ENCODE results near the gene PVRIG. TPM values are rescaled to one million over a fixed set of nuclear protein-coding genes. Genes with fewer than 3 reads are reported as not detected.
"Not testable (repeated sequence)": the region's sequence is repeated elsewhere in the genome, so short reads cannot be mapped to it uniquely, and the experiment has no call there.

PVRIG gene
- not detected in 2 replicates for total RNA-seq

DNA sequence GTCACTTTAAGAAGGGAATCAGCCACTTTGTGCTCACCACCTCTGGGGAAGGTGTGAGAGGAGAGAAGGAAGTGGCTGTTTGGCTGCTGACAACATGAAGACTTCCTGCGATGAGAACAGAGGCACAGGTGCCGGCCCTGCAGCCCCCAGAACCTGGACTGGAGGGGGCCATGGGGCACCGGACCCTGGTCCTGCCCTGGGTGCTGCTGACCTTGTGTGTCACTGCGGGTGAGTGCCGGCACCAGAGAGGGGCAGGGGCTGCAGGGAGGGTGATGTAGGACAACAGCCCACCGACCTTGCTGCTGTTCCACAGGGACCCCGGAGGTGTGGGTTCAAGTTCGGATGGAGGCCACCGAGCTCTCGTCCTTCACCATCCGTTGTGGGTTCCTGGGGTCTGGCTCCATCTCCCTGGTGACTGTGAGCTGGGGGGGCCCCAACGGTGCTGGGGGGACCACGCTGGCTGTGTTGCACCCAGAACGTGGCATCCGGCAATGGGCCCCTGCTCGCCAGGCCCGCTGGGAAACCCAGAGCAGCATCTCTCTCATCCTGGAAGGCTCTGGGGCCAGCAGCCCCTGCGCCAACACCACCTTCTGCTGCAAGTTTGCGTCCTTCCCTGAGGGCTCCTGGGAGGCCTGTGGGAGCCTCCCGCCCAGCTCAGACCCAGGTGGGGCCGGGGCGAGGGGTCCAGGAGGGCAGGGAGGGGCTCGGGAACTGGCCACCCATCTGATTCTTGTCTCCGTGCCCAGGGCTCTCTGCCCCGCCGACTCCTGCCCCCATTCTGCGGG is at the start of gene PVRIG:
PVRIG (plus strand) TSS at position 149 of the 785 bp plus-strand sequence; CDS start at position 171, 22 bp downstream.
- H3K4me3 ChIP-seq (ENCODE audit: low read depth, low read length); DNase-seq (ENCODE audit: low read depth); H3K36me3 ChIP-seq (ENCODE audit: control insufficient read depth, insufficient read depth, low read length); H3K27me3 ChIP-seq (ENCODE audit: control insufficient read depth, insufficient read depth, low read length): not testable (repeated sequence)

DNA sequence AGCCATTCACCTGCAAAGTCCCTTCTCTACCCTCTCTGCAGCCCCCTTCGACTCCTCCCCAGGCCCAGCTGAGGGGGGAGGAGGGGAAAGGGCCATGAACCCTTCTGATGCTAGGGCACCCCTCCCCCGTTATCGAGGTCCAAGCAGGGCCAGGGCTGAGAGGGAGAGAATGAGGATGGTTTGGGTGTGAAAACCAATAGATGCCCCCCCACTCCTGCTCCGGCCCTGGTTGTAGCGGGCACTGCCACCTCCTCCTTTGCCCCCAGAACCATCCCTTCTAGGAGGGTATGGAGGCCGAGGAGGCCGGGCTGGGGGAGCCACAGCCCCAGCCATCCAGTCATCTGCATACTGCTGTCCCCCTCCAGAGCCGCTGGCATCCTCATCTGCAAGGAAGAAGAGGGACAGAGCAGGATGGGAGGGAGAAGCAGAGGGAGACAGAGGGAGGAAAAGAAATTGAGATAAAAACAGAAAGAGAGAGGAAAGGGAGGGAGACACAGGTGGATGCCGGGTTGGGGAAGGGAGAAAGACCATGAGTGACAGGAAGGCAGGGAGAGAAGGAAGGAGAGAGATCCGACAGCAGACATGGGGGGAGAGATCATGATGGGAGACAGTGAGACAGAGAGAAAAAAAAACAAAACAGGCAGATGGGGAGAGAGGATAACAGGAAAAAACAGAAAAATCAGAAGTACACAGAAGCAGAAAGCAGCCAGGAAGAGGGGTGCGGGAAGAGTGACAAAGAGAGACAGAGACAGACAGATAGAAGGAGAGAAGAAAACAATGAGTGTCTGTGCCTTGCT is 49.5 kb upstream of the PVRIG start:
- no peak overlapping the region for H3K4me3 ChIP-seq (ENCODE audit: low read depth, low read length)
- DNase-seq (ENCODE audit: low read depth) = no peak
- TF ChIP-seq, protein P1, sequence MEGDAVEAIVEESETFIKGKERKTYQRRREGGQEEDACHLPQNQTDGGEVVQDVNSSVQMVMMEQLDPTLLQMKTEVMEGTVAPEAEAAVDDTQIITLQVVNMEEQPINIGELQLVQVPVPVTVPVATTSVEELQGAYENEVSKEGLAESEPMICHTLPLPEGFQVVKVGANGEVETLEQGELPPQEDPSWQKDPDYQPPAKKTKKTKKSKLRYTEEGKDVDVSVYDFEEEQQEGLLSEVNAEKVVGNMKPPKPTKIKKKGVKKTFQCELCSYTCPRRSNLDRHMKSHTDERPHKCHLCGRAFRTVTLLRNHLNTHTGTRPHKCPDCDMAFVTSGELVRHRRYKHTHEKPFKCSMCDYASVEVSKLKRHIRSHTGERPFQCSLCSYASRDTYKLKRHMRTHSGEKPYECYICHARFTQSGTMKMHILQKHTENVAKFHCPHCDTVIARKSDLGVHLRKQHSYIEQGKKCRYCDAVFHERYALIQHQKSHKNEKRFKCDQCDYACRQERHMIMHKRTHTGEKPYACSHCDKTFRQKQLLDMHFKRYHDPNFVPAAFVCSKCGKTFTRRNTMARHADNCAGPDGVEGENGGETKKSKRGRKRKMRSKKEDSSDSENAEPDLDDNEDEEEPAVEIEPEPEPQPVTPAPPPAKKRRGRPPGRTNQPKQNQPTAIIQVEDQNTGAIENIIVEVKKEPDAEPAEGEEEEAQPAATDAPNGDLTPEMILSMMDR (IDR thresholded peaks at IDR 0.05; ENCODE audit: insufficient read depth, low read length, poor library complexity, severe bottlenecking) = no peak
- no peaks in the 10 kb centered on the region for H3K36me3 ChIP-seq (ENCODE audit: control insufficient read depth, insufficient read depth, low read length)
- peaks cover 31% of the 10 kb centered on the region for H3K27me3 ChIP-seq (ENCODE audit: control insufficient read depth, insufficient read depth, low read length)

DNA sequence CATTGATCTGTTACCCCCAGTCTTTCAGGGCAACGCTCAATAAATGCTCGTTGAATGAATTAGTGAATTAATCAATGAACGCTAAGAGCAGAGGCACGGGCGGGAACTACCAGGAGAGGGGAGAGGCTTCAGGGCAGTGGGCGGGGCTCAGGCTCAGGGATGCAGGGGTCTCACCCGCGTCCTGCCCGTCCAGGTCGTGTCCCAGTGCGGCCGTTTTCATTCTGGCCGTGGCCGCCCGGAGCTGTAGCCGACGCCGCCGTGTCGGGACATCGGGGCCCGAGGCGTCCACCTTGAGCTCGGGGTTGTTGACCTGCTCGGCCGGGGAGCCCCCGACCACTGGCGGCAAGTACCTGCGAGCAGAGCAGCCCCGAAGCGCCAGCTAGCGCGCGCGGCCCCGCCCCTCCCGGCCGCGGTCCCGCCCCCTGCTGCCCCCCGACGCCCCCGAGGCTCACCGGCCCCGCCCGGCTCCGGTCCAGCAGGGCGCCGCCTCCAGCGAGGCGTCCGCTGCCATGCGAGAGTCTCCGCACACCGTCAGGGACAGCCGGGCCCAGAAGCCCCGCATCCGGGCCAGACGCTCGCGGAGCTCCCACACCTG is 48.6 kb upstream of the PVRIG start:
- Histone ChIP-seq H3K27me3 (ENCODE audit: control insufficient read depth, insufficient read depth, low read length) (peaks cover 30% of the 10 kb centered on the region), H3K36me3 (ENCODE audit: control insufficient read depth, insufficient read depth, low read length) (no peaks in the 10 kb centered on the region), H3K4me3 (ENCODE audit: low read depth, low read length) (peak overlapping the region; percentile 12)
- TF ChIP-seq, protein P1 (IDR thresholded peaks at IDR 0.05; ENCODE audit: insufficient read depth, low read length, poor library complexity, severe bottlenecking) = no peak
- DNase-seq (ENCODE audit: low read depth) = no peak

DNA sequence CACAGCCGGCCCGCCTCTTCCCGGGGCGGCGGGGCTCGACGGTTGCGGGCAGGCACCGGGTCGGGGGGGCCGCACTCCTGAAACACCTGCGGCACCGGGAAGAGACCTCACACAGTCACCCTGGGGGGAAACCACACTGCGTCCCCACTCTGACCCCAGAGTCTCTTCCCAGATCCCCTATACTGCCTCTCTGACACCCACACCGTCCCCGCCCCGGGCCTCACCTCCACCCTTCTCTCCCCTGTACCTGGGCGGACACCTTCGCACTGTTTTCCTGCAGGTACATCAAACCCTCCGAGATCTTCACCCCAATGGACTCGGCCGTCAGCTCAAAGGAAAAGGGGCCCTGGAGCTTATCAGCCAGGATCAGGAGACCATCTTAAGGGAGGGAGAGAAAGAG is 47.9 kb upstream of the PVRIG start:
- TF ChIP-seq, protein P1 (IDR thresholded peaks at IDR 0.05; ENCODE audit: insufficient read depth, low read length, poor library complexity, severe bottlenecking) = no peak
- DNase-seq (ENCODE audit: low read depth) = no peak
- Histone ChIP-seq H3K36me3 (ENCODE audit: control insufficient read depth, insufficient read depth, low read length) (no peaks in the 10 kb centered on the region), H3K27me3 (ENCODE audit: control insufficient read depth, insufficient read depth, low read length) (peaks cover 23% of the 10 kb centered on the region), H3K4me3 (ENCODE audit: low read depth, low read length) (peak overlapping the region; percentile 7)

DNA sequence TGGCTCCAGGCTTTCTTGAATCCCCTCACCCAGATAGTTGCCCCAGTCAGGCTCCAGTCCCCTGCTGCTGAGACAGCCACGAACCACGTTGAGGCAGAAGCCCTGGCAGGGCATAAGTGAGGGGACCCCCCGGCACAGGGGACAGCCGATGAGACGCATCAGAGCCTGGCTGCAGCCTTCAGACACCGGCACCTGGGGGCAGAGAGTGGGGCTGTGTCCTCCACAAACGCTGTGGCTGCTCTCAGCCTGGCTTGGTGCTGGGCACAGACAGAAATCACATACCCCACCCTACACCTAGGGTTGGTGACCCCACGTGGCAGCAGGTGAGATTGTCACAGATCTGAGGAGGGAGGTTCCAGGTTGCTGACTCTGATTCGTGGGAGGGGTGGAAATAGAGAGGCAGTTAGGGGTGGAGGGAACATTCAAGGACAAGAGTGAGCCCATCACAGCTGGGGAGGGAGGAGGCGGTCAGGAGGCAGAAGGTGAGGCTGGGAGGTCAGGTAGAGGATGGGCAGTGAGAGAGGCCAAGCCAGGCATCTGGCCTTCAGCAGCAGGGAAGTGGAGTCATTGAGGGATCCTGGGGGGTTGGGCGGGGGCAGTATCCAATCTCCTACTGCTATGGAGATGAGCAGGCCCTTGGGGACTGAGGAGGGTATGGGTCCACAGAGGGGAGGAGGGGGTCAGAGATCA is 45.8 kb upstream of the PVRIG start:
- TF ChIP-seq, protein P1 (IDR thresholded peaks at IDR 0.05; ENCODE audit: insufficient read depth, low read length, poor library complexity, severe bottlenecking) = no peak
- Histone ChIP-seq H3K4me3 (ENCODE audit: low read depth, low read length) (no peak overlapping the region), H3K27me3 (ENCODE audit: control insufficient read depth, insufficient read depth, low read length) (peaks cover 9% of the 10 kb centered on the region), H3K36me3 (ENCODE audit: control insufficient read depth, insufficient read depth, low read length) (no peaks in the 10 kb centered on the region)
- DNase-seq (ENCODE audit: low read depth) = no peak

Measured in kidney epithelial cell (primary cell).